Lower leg skin (tissue), 3 donors: ENCODE measurements around the gene RAF1.

ENCODE experiments used
- CTCF ChIP-seq, 3 donors: fragments of 450-650 bp; IDR thresholded peaks; one replicate each; pipeline ENCODE4 v1.5.1; 2016; ENCODE audit warnings: antibody characterized with exemption in 3 of 3, mild to moderate bottlenecking in 3 of 3, moderate library complexity in 2 of 3
- POLR2A ChIP-seq, 2 donors: fragments of 450-650 bp; IDR thresholded peaks; one replicate each; pipeline ENCODE4 v1.6.1; 2016 to 2017; ENCODE audit warnings: antibody characterized with exemption in 2 of 2, mild to moderate bottlenecking in 1 of 2, moderate library complexity in 1 of 2

DNA sequence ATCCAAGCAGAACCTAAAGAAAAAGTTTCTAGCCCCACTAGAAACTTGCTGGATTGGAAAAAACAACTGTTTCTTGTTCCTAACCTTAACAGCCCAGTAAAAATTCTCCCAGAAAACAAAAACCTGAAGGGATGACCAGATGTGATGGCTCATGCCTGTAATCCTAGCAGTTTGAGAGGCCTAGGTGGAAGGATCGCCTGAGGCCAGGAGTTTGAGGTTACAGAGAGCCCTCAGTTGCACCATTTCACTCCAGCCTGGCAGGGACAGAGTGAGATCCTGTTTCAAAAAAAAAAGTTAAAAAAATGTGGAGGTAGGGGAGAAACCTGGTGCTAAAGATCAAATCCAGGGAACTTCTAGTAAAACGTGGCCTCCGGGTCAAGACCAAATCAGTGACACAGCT, 38.6 kb upstream of the RAF1 start:
- TF ChIP-seq CTCF (IDR thresholded peaks at IDR 0.05) (no peak), POLR2A (IDR thresholded peaks at IDR 0.05) (no peak)
